Endodermal cell (in vitro differentiated cells): ENCODE data around the gene AJAP1. TPM values are rescaled to one million over a fixed set of nuclear protein-coding genes. Genes with fewer than 3 reads are reported as not detected.

Experiments
- DNase-seq: peaks from one replicate; pipeline ENCODE4 v3.0.0-alpha.2; 2017
- H3K27ac ChIP-seq: 2 replicates; pipeline ENCODE4 v1.5.1; 2013; ENCODE audit warnings: mild to moderate bottlenecking, low read depth, low read length, moderate library complexity
- H3K27me3 ChIP-seq: 2 replicates; pipeline ENCODE4 v1.6.1; 2013; ENCODE audit warnings: mild to moderate bottlenecking, low read length, moderate library complexity; ENCODE audit not compliant: insufficient read depth, control insufficient read depth, poor library complexity, severe bottlenecking
- H3K36me3 ChIP-seq: 2 replicates; pipeline ENCODE4 v1.7.0; 2013; ENCODE audit warnings: mild to moderate bottlenecking, low read length, moderate library complexity; ENCODE audit not compliant: control insufficient read depth, insufficient read depth
- H3K4me1 ChIP-seq: one replicate; pipeline ENCODE4 v1.7.0; 2013; ENCODE audit warnings: low read length; ENCODE audit not compliant: control insufficient read depth, insufficient read depth
- H3K4me3 ChIP-seq: 2 replicates; pipeline ENCODE4 v1.5.1; 2013; ENCODE audit warnings: mild to moderate bottlenecking, low read length, moderate library complexity
- H3K9ac ChIP-seq: 2 replicates; pipeline ENCODE4 v1.6.1; 2013; ENCODE audit warnings: mild to moderate bottlenecking, low read length, moderate library complexity; ENCODE audit not compliant: poor library complexity, severe bottlenecking; ENCODE audit errors: extremely low read depth
- H3K9me3 ChIP-seq: 2 replicates; pipeline ENCODE4 v1.6.1; 2013; ENCODE audit warnings: mild to moderate bottlenecking, low read length, moderate library complexity; ENCODE audit not compliant: control insufficient read depth
- H3K27ac Mint-ChIP-seq: 2 replicates; pipeline ENCODE4 v1.8.0; 2020; ENCODE audit warnings: mixed read lengths
- H3K27me3 Mint-ChIP-seq: 2 replicates; pipeline ENCODE4 v1.8.0; 2021; ENCODE audit warnings: mild to moderate bottlenecking, mixed read lengths; ENCODE audit not compliant: insufficient read depth
- H3K36me3 Mint-ChIP-seq: 2 replicates; pipeline ENCODE4 v1.8.0; 2020; ENCODE audit warnings: low read depth, mixed read lengths
- H3K4me1 Mint-ChIP-seq: 2 replicates; pipeline ENCODE4 v1.8.0; 2020; ENCODE audit warnings: mixed read lengths
- H3K4me3 Mint-ChIP-seq: 2 replicates; pipeline ENCODE4 v1.8.0; 2020; ENCODE audit warnings: mild to moderate bottlenecking, moderate library complexity, mixed read lengths
- H3K9me3 Mint-ChIP-seq: 2 replicates; pipeline ENCODE4 v1.8.0; 2020; ENCODE audit warnings: mild to moderate bottlenecking, mixed read lengths
- WGBS, 2 experiments: methylation state at CpG; one replicate each; pipeline versions ENCODE4 v1.1.5 to v1.1.7; 2013; ENCODE audit warnings: missing lambda C conversion rate in 2 of 2, mixed read lengths in 1 of 2; ENCODE audit not compliant: insufficient coverage in 1 of 2, insufficient read length in 1 of 2; 5-methylcytosine and 5-hydroxymethylcytosine counted together
- total RNA-seq, 2 donors: library from RNA; stranded (reverse); fragmentation: NEBNext Ultra II Directional in 1 of 2; extraction: Animal tissue kit (Norgen Biotek cat#: 25700) in 1 of 2; gene quantifications; 2 replicates in 1 of 2; 3 replicates in 1 of 2; pipeline ENCODE4 v1.2.1, GENCODE V29; 2021
- TF ChIP-seq, protein P1 (sequence below): fragments of 200-600 bp; sonication (generic); conservative IDR thresholded peaks from 2 replicates; pipeline ENCODE4 v1.5.0; 2021; ENCODE audit warnings: antibody characterized with exemption, mild to moderate bottlenecking

Gene AJAP1
- total RNA-seq, 2 donors from 2014 or later: 19.4 to 22.1 TPM

DNA sequence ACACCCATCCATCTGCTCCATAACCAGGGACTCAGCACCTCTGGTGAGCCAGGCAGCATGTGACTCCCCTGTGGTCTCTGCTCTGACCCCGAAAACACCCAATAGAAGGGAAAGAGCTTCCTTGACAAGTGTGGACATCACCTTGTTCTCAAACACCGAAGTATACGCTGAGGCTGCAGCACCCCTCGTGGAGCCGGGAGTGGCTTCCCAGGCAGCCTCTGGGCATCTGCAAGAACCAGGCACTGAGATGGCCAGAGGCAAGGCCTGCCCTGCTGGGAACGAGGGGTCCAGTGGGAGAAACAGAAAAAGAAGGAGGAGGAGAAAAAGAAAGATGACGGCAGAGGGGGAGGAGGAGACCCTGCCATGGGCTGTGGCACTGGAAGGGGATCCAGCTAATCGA, 18.2 kb upstream of the AJAP1 start:
- H3K27ac Mint-ChIP-seq: no peak overlapping the region
- 92 to 97% methylated on average over 6 to 8 of the region's 8 CpGs for WGBS, 2 experiments
- no peak for DNase-seq

DNA sequence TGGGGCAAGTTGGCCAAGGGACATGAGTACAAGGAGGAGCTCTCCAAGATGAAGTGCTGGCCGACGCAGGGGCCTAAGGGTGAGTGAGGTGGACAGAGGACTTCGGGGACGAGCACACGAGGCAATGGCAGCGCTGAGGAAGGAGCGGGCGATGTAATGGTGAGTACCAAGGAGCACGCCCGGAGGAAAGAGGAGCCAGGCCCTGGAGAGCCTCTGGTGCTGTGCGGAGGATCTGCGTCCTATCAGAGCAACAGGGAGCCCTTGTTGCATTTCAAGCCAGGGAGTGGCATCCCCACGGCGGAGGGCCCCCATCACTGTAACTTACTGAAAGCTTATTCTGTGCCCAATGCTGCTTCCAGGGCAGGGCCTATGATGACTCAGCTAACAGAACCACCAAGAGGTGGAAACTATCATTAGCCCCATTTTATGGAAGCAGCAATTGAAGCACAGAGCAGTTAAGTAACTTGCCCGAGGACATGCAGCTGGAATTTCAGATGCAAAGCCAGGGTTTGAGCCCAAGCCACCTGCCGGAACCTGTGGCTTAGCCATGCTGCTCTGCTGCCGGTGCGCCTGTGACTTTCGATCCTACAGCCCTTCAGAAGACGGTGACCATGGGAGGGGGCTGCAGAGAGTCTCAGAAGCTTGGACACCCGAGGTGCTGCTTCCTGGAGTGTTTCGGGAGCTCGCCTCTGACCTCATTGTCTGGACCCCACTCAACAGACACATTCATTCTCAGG, 17.6 kb upstream of the AJAP1 start:
- Mint-ChIP-seq H3K27me3 (peaks cover 13% of the 10 kb centered on the region), H3K4me1 (peaks cover 7% of the 10 kb centered on the region), H3K36me3 (no peaks in the 10 kb centered on the region), H3K9me3 (no peaks in the 10 kb centered on the region), H3K27ac (no peak overlapping the region), H3K4me3 (no peak overlapping the region)
- Histone ChIP-seq H3K4me1 (no peaks in the 10 kb centered on the region), H3K4me3 (no peak overlapping the region), H3K36me3 (no peaks in the 10 kb centered on the region), H3K9me3 (no peaks in the 10 kb centered on the region), H3K27me3 (no peaks in the 10 kb centered on the region), H3K9ac (no peak overlapping the region), H3K27ac (no peak overlapping the region)
- WGBS, 2 experiments: 87 to 91% methylated on average over 16 to 23 of the region's 23 CpGs
- DNase-seq: peak; percentile 47
- TF ChIP-seq, protein P1, sequence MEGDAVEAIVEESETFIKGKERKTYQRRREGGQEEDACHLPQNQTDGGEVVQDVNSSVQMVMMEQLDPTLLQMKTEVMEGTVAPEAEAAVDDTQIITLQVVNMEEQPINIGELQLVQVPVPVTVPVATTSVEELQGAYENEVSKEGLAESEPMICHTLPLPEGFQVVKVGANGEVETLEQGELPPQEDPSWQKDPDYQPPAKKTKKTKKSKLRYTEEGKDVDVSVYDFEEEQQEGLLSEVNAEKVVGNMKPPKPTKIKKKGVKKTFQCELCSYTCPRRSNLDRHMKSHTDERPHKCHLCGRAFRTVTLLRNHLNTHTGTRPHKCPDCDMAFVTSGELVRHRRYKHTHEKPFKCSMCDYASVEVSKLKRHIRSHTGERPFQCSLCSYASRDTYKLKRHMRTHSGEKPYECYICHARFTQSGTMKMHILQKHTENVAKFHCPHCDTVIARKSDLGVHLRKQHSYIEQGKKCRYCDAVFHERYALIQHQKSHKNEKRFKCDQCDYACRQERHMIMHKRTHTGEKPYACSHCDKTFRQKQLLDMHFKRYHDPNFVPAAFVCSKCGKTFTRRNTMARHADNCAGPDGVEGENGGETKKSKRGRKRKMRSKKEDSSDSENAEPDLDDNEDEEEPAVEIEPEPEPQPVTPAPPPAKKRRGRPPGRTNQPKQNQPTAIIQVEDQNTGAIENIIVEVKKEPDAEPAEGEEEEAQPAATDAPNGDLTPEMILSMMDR: no peak

More for the DNA sequence above, 18.2 kb upstream of the AJAP1 start:
- H3K27me3 Mint-ChIP-seq: peaks cover 13% of the 10 kb centered on the region
- no peaks in the 10 kb centered on the region for H3K4me1 ChIP-seq
- H3K9ac ChIP-seq: no peak overlapping the region
- TF ChIP-seq, protein P1: no peak
- peaks cover 7% of the 10 kb centered on the region for H3K4me1 Mint-ChIP-seq
- no peaks in the 10 kb centered on the region for H3K36me3 ChIP-seq
- no peak overlapping the region for H3K4me3 Mint-ChIP-seq
- no peaks in the 10 kb centered on the region for H3K36me3 Mint-ChIP-seq
- H3K9me3 ChIP-seq: no peaks in the 10 kb centered on the region
- no peaks in the 10 kb centered on the region for H3K9me3 Mint-ChIP-seq
- no peak overlapping the region for H3K27ac ChIP-seq
- H3K4me3 ChIP-seq: no peak overlapping the region
- H3K27me3 ChIP-seq: no peaks in the 10 kb centered on the region

DNA sequence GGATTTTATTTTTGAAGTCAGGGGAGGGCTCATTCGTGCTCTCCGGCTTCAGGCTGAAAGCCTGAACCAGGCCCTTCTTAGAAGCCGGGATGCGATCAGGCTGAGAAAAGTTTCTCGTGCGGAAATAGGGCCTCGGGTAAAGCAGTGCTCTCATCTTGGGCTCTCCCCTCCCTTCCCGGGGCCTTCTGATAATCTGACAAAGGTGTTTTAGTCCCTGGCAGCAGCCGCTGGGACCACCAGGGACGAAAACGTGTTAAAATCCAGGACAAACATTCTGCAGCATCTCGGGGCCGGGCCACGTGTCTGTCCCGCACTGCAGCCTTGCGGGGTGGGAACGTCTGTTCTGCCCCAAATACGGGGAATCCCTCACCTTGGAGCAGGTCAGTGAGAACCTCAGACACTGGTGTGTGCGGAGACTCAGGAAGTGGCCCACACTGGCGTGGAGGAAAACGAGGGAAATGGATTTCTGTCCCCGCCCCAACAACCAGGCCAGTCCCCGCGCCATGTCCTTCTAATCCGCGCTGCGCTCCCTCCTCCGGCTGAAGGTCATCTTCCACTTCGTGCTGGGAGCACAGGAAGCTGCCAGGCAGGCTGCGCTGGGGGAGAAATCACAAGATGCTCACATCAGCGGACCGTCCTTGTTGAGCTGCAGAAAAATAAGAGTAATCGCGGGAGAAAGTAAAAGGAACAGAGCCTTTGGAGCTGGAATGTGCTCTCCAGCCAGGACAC, 16.6 kb upstream of the AJAP1 start:
- H3K36me3 Mint-ChIP-seq: no peaks in the 10 kb centered on the region

More for the DNA sequence above, 16.6 kb upstream of the AJAP1 start:
- Histone ChIP-seq H3K36me3 (no peaks in the 10 kb centered on the region), H3K9me3 (no peaks in the 10 kb centered on the region), H3K9ac (no peak overlapping the region), H3K27me3 (no peaks in the 10 kb centered on the region), H3K4me1 (no peaks in the 10 kb centered on the region), H3K4me3 (no peak overlapping the region), H3K27ac (peak overlapping the region; percentile 55)
- H3K27me3 Mint-ChIP-seq: peaks cover 11% of the 10 kb centered on the region
- H3K9me3 Mint-ChIP-seq: no peaks in the 10 kb centered on the region
- 91 to 92% methylated on average over 32 to 34 of the region's 34 CpGs for WGBS, 2 experiments
- H3K4me1 Mint-ChIP-seq: peaks cover 7% of the 10 kb centered on the region
- H3K4me3 Mint-ChIP-seq: no peak overlapping the region
- TF ChIP-seq, protein P1: no peak
- H3K27ac Mint-ChIP-seq: no peak overlapping the region
- peak; percentile 61 for DNase-seq
